Endodermal cell (in vitro differentiated cells): Measurements from ENCODE around the gene LYPD1. TPM values are rescaled to one million over a fixed set of nuclear protein-coding genes. Genes with fewer than 3 reads are reported as not detected.

ENCODE experiments used
- DNase-seq: peaks from one replicate; pipeline ENCODE4 v3.0.0-alpha.2; 2017
- H3K27ac ChIP-seq: 2 replicates; pipeline ENCODE4 v1.5.1; 2013; ENCODE audit warnings: mild to moderate bottlenecking, low read depth, low read length, moderate library complexity
- H3K27me3 ChIP-seq: 2 replicates; pipeline ENCODE4 v1.6.1; 2013; ENCODE audit warnings: mild to moderate bottlenecking, low read length, moderate library complexity; ENCODE audit not compliant: insufficient read depth, control insufficient read depth, poor library complexity, severe bottlenecking
- H3K36me3 ChIP-seq: 2 replicates; pipeline ENCODE4 v1.7.0; 2013; ENCODE audit warnings: mild to moderate bottlenecking, low read length, moderate library complexity; ENCODE audit not compliant: control insufficient read depth, insufficient read depth
- H3K4me1 ChIP-seq: one replicate; pipeline ENCODE4 v1.7.0; 2013; ENCODE audit warnings: low read length; ENCODE audit not compliant: control insufficient read depth, insufficient read depth
- H3K4me3 ChIP-seq: 2 replicates; pipeline ENCODE4 v1.5.1; 2013; ENCODE audit warnings: mild to moderate bottlenecking, low read length, moderate library complexity
- H3K9ac ChIP-seq: 2 replicates; pipeline ENCODE4 v1.6.1; 2013; ENCODE audit warnings: mild to moderate bottlenecking, low read length, moderate library complexity; ENCODE audit not compliant: poor library complexity, severe bottlenecking; ENCODE audit errors: extremely low read depth
- H3K9me3 ChIP-seq: 2 replicates; pipeline ENCODE4 v1.6.1; 2013; ENCODE audit warnings: mild to moderate bottlenecking, low read length, moderate library complexity; ENCODE audit not compliant: control insufficient read depth
- H3K27ac Mint-ChIP-seq: 2 replicates; pipeline ENCODE4 v1.8.0; 2020; ENCODE audit warnings: mixed read lengths
- H3K27me3 Mint-ChIP-seq: 2 replicates; pipeline ENCODE4 v1.8.0; 2021; ENCODE audit warnings: mild to moderate bottlenecking, mixed read lengths; ENCODE audit not compliant: insufficient read depth
- H3K36me3 Mint-ChIP-seq: 2 replicates; pipeline ENCODE4 v1.8.0; 2020; ENCODE audit warnings: low read depth, mixed read lengths
- H3K4me1 Mint-ChIP-seq: 2 replicates; pipeline ENCODE4 v1.8.0; 2020; ENCODE audit warnings: mixed read lengths
- H3K4me3 Mint-ChIP-seq: 2 replicates; pipeline ENCODE4 v1.8.0; 2020; ENCODE audit warnings: mild to moderate bottlenecking, moderate library complexity, mixed read lengths
- H3K9me3 Mint-ChIP-seq: 2 replicates; pipeline ENCODE4 v1.8.0; 2020; ENCODE audit warnings: mild to moderate bottlenecking, mixed read lengths
- CTCF ChIP-seq: fragments of 200-600 bp; sonication (generic); conservative IDR thresholded peaks from 2 replicates; pipeline ENCODE4 v1.5.0; 2021; ENCODE audit warnings: antibody characterized with exemption, mild to moderate bottlenecking
- WGBS, 2 experiments: methylation state at CpG; one replicate each; pipeline versions ENCODE4 v1.1.5 to v1.1.7; 2013; ENCODE audit warnings: missing lambda C conversion rate in 2 of 2, mixed read lengths in 1 of 2; ENCODE audit not compliant: insufficient coverage in 1 of 2, insufficient read length in 1 of 2; 5-methylcytosine and 5-hydroxymethylcytosine counted together
- total RNA-seq, 2 donors: library from RNA; stranded (reverse); fragmentation: NEBNext Ultra II Directional in 1 of 2; extraction: Animal tissue kit (Norgen Biotek cat#: 25700) in 1 of 2; gene quantifications; 2 replicates in 1 of 2; 3 replicates in 1 of 2; pipeline ENCODE4 v1.2.1, GENCODE V29; 2021

The LYPD1 gene
- total RNA-seq, 2 donors from 2014 or later: 2.0 to 2.4 TPM

- Mint-ChIP-seq H3K4me3 (no peak overlapping the region), H3K9me3 (no peaks in the 10 kb centered on the region), H3K27ac (no peak overlapping the region), H3K4me1 (peaks cover 22% of the 10 kb centered on the region), H3K36me3 (peaks cover 3% of the 10 kb centered on the region), H3K27me3 (no peaks in the 10 kb centered on the region)
- Histone ChIP-seq H3K4me1 (peaks cover 15% of the 10 kb centered on the region), H3K9me3 (no peaks in the 10 kb centered on the region), H3K27me3 (peaks cover 3% of the 10 kb centered on the region), H3K9ac (no peak overlapping the region), H3K36me3 (peaks cover 4% of the 10 kb centered on the region), H3K27ac (peak overlapping the region; percentile 58), H3K4me3 (no peak overlapping the region)
- 90 to 98% methylated on average over 8 to 18 of the region's 18 CpGs for WGBS, 2 experiments
- no peak for TF ChIP-seq CTCF
- DNase-seq: no peak
These were observed 24.1 kb downstream of the LYPD1 start for GRCh38 chr2:132645722-132646539.

GRCh38 chr2:132645176-132645575 lies 24.8 kb downstream of the LYPD1 start:
- H3K4me3 ChIP-seq: no peak overlapping the region
- Mint-ChIP-seq H3K4me1 (peaks cover 21% of the 10 kb centered on the region), H3K36me3 (peaks cover 3% of the 10 kb centered on the region), H3K27ac (peak overlapping the region; percentile 52), H3K4me3 (no peak overlapping the region), H3K27me3 (no peaks in the 10 kb centered on the region), H3K9me3 (no peaks in the 10 kb centered on the region)
- no peaks in the 10 kb centered on the region for H3K9me3 ChIP-seq
- no peaks in the 10 kb centered on the region for H3K27me3 ChIP-seq
- H3K36me3 ChIP-seq: peaks cover 4% of the 10 kb centered on the region
- peak overlapping the region; percentile 58 for H3K27ac ChIP-seq
- H3K9ac ChIP-seq: no peak overlapping the region
- peaks cover 15% of the 10 kb centered on the region for H3K4me1 ChIP-seq
- TF ChIP-seq CTCF: no peak
- DNase-seq: no peak
- WGBS, 2 experiments: 95 to 97% methylated on average over 33 to 35 of the region's 35 CpGs

- Mint-ChIP-seq H3K4me3 (no peak overlapping the region), H3K9me3 (no peaks in the 10 kb centered on the region), H3K27me3 (no peaks in the 10 kb centered on the region), H3K27ac (no peak overlapping the region), H3K4me1 (peaks cover 21% of the 10 kb centered on the region), H3K36me3 (peaks cover 3% of the 10 kb centered on the region)
- DNase-seq: no peak
- H3K9me3 ChIP-seq: no peaks in the 10 kb centered on the region
- H3K27ac ChIP-seq: no peak overlapping the region
- peaks cover 4% of the 10 kb centered on the region for H3K36me3 ChIP-seq
- TF ChIP-seq CTCF: no peak
- H3K4me3 ChIP-seq: no peak overlapping the region
- no peak overlapping the region for H3K9ac ChIP-seq
- H3K4me1 ChIP-seq: peaks cover 15% of the 10 kb centered on the region
- WGBS, 2 experiments: 84 to 100% methylated on average over 1 to 2 of the region's 2 CpGs
- H3K27me3 ChIP-seq: no peaks in the 10 kb centered on the region
These were observed 27.6 kb downstream of the LYPD1 start for GRCh38 chr2:132642415-132642814.
